OCI-LY7 (cell line): ENCODE data around the gene MAN1A1.

ENCODE experiments used
- CTCF ChIP-seq: fragments of 200-600 bp; sonication (generic); conservative IDR thresholded peaks from 2 replicates; pipeline ENCODE4 v1.5.1; 2014; ENCODE audit warnings: mild to moderate bottlenecking, antibody characterized with exemption, low read length, moderate library complexity, mixed read lengths
- EZH2phosphoT487 ChIP-seq: fragments of 200-600 bp; sonication (generic); IDR thresholded peaks from 2 replicates; pipeline ENCODE4 v1.6.1; 2018; ENCODE audit warnings: low read depth, borderline replicate concordance, mild to moderate bottlenecking, mixed run types, antibody characterized with exemption, low read length, moderate library complexity, mixed read lengths

GRCh38 chr6:119262612-119263011, 86.9 kb downstream of the MAN1A1 start:
- TF ChIP-seq CTCF, result no peak
- no peak for TF ChIP-seq EZH2phosphoT487
